HepG2 (cell line): Measurements from ENCODE around the gene FAM174C. TPM values are rescaled to one million over a fixed set of nuclear protein-coding genes. Genes with fewer than 3 reads are reported as not detected.

Experiments
- AGO2 ChIP-seq: fragments of 200-400 bp; formaldehyde crosslinking; optimal IDR thresholded peaks from 2 replicates; pipeline ENCODE3; 2017; ENCODE audit warnings: mild to moderate bottlenecking, low read depth, low read length, moderate library complexity
- ARNT ChIP-seq: fragments of 450-650 bp; IDR thresholded peaks from 2 replicates; pipeline ENCODE4 v1.6.1; 2017
- ATF6 ChIP-seq: sonication (generic); formaldehyde crosslinking; conservative IDR thresholded peaks from 2 replicates; pipeline ENCODE4 v1.4.0; 2020; ENCODE audit warnings: missing genetic modification reagents
- CAMTA2 ChIP-seq: sonication (generic); formaldehyde crosslinking; IDR thresholded peaks from 2 replicates; pipeline ENCODE4 v1.4.0; 2020; ENCODE audit warnings: mild to moderate bottlenecking, missing genetic modification reagents, borderline replicate concordance
- FOXA1 ChIP-seq, 2 experiments: fragments of 450-650 bp in 1 of 2; sonication (generic) in 1 of 2; formaldehyde crosslinking in 1 of 2; IDR thresholded peaks; 2 replicates each; pipeline versions ENCODE4 v1.4.0 to v1.6.1; 2016 to 2020; ENCODE audit warnings: missing genetic modification reagents in 1 of 2
- GATA4 ChIP-seq: sonication (generic); IDR thresholded peaks from 2 replicates; pipeline ENCODE4 v1.6.1; 2016; ENCODE audit warnings: antibody characterized with exemption, low read depth, borderline replicate concordance
- GATAD1 ChIP-seq: IDR thresholded peaks from 2 replicates; pipeline ENCODE4 v1.6.1; 2016; ENCODE audit warnings: missing genetic modification reagents, missing compliant biosample characterization
- HNF4A ChIP-seq: sonication (generic); formaldehyde crosslinking; IDR thresholded peaks from 2 replicates; pipeline ENCODE4 v1.4.0; 2020; ENCODE audit warnings: missing genetic modification reagents
- KLF11 ChIP-seq: IDR thresholded peaks from 2 replicates; pipeline ENCODE4 v1.6.1; 2016; ENCODE audit warnings: missing compliant biosample characterization
- MAX ChIP-seq: IDR thresholded peaks from 2 replicates; pipeline ENCODE4 v1.6.1; 2012; ENCODE audit warnings: inconsistent platforms
- NFATC3 ChIP-seq: sonication (generic); formaldehyde crosslinking; IDR thresholded peaks from 2 replicates; pipeline ENCODE4 v1.5.1; 2020; ENCODE audit warnings: mild to moderate bottlenecking, missing genetic modification reagents
- PRDM4 ChIP-seq: sonication (generic); formaldehyde crosslinking; IDR thresholded peaks from 2 replicates; pipeline ENCODE4 v1.9.0; 2021; ENCODE audit warnings: missing genetic modification reagents, borderline replicate concordance
- SOX6 ChIP-seq, 2 experiments: fragments of 450-650 bp in 1 of 2; sonication (generic) in 1 of 2; formaldehyde crosslinking in 1 of 2; IDR thresholded peaks; 2 replicates each; pipeline versions ENCODE4 v1.4.0 to v1.6.1; 2017 to 2020; ENCODE audit warnings: antibody characterized with exemption in 1 of 2, mild to moderate bottlenecking in 1 of 2, missing genetic modification reagents in 1 of 2
- THRA ChIP-seq: sonication (generic); formaldehyde crosslinking; IDR thresholded peaks from 2 replicates; pipeline ENCODE4 v1.4.0; 2020; ENCODE audit warnings: missing genetic modification reagents, borderline replicate concordance
- THYN1 ChIP-seq: sonication (generic); formaldehyde crosslinking; IDR thresholded peaks from 2 replicates; pipeline ENCODE4 v1.8.1; 2023; ENCODE audit warnings: low read depth, mild to moderate bottlenecking, moderate library complexity, missing genetic modification reagents, borderline replicate concordance
- ZBTB46 ChIP-seq: sonication (generic); formaldehyde crosslinking; IDR thresholded peaks from 2 replicates; pipeline ENCODE4 v1.4.0; 2020; ENCODE audit warnings: mild to moderate bottlenecking, missing genetic modification reagents, borderline replicate concordance
- ZNF121 ChIP-seq: sonication (generic); formaldehyde crosslinking; IDR thresholded peaks from 2 replicates; pipeline ENCODE4 v1.5.0; 2020; ENCODE audit warnings: mild to moderate bottlenecking, missing genetic modification reagents
- ZNF275 ChIP-seq: sonication (generic); formaldehyde crosslinking; IDR thresholded peaks from 2 replicates; pipeline ENCODE4 v1.8.0; 2022; ENCODE audit warnings: missing genetic modification reagents, mild to moderate bottlenecking, inconsistent platforms, borderline replicate concordance
- polyA plus RNA-seq, 8 experiments: library from polyadenylated mRNA; depleted of rRNA in 3 of 8; stranded (reverse) in 7 of 8; unstranded in 1 of 8; fragments of >200 nt; fragmentation: Illumina TruSeq in 4 of 8; extraction: Trizol in 4 of 8; gene quantifications; 2 replicates each; pipeline versions ENCODE4 v1.2.1 to v1.2.3, GENCODE V29; 2011 to 2016; ENCODE audit warnings: low read depth in 4 of 8, missing spikeins in 1 of 8, mixed read lengths in 1 of 8; ENCODE audit not compliant: insufficient read depth in 1 of 8
- total RNA-seq, 5 experiments: library from RNA; depleted of rRNA; stranded (reverse); fragments of >200 nt; fragmentation: Illumina TruSeq; extraction: Trizol; gene quantifications; 2 replicates each; pipeline ENCODE4 v1.2.3, GENCODE V29; 2016; ENCODE audit warnings: low read depth in 1 of 5

Gene FAM174C
- total and polyA plus RNA-seq, 2 of the 13 experiments (the other 11 are each of a cell fraction or from before 2014, with no cell fraction given): 19.5 to 31.3 TPM

- TF ChIP-seq THRA (CRISPR knock-in tag): peak; percentile 94
- peak; percentile 10 for TF ChIP-seq AGO2
- no peak for TF ChIP-seq THYN1 (CRISPR knock-in tag)
- no peak for TF ChIP-seq PRDM4 (CRISPR knock-in tag)
- TF ChIP-seq CAMTA2 (CRISPR knock-in tag): 0 out of 2 replicates have a peak, but pooled peaks have one; percentile 20
- TF ChIP-seq SOX6 (IDR thresholded peaks at IDR 0.05): no peak
- peak; percentile 81 for TF ChIP-seq SOX6 (CRISPR knock-in tag; IDR thresholded peaks at IDR 0.05)
- TF ChIP-seq ZNF275: no peak
- peak; percentile 68 for TF ChIP-seq MAX
- no peak for TF ChIP-seq ATF6 (CRISPR knock-in tag)
- peak; percentile 94 for TF ChIP-seq HNF4A (CRISPR knock-in tag)
- no peak for TF ChIP-seq FOXA1 (IDR thresholded peaks at IDR 0.05)
- TF ChIP-seq FOXA1 (CRISPR knock-in tag; IDR thresholded peaks at IDR 0.05): no peak
- no peak for TF ChIP-seq ARNT
- TF ChIP-seq ZBTB46 (CRISPR knock-in tag): no peak
- 0 out of 2 replicates have a peak, but pooled peaks have one; percentile 57 for TF ChIP-seq ZNF121
- TF ChIP-seq GATAD1 (CRISPR knock-in tag): peak; percentile 80
- TF ChIP-seq KLF11: peak; percentile 65; the same call in 1 of the 2 replicates
- peak; percentile 1; the same call in 1 of the 2 replicates for TF ChIP-seq GATA4
- 0 out of 2 replicates have a peak, but pooled peaks have one; percentile 52 for TF ChIP-seq NFATC3
These were observed 15.6 kb downstream of the FAM174C start (continued) for GRCh38 chr19:1290703-1291651.
